EH (cell line): ENCODE data around the gene CEND1.
"Not testable (repeated sequence)": the region's sequence is repeated elsewhere in the genome, so short reads cannot be mapped to it uniquely, and the experiment has no call there.

Source experiments
- DNase-seq: peaks from one replicate; pipeline ENCODE4 v3.0.0-alpha.2; 2015; ENCODE audit warnings: low read depth

The CEND1 gene

DNA sequence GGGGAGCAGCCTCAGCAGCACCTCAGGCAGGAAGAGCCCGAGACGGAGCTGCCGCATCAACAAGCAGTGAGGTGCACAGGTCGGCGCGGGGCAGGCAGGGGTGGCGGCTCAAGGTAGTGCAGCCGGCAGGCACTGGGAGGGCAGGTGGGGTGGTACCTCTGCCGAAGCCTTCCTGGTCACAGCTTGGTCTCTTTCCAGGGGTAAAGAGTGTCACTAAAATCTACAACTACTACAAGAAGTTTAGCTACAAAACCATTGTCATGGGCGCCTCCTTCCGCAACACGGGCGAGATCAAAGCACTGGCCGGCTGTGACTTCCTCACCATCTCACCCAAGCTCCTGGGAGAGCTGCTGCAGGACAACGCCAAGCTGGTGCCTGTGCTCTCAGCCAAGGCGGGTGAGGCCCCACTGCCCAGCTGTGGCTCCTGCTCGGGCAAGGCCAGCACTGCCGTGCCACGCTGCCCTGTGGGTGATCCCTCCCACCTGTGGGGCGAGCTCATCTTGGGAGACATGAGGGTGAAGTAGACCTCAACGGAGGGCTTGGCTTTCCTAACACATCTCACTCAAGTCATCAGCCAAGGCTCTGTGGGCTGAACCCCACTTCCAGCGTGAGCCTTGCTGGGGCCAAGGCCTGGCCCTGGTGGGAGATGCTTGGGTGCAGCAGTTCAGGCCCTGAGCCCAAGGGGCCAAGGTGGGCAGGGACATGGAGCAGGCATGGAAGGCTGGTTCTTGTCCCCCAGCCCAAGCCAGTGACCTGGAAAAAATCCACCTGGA is 26.2 kb downstream of the CEND1 start:
- DNase-seq = no peak

GRCh38 chr11:763073-763463 is 26.8 kb downstream of the CEND1 start:
- DNase-seq = no peak

GRCh38 chr11:762421-763072 is 27.3 kb downstream of the CEND1 start:
- peak; percentile 90 for DNase-seq

GRCh38 chr11:761526-762108 is 28.3 kb downstream of the CEND1 start:
- DNase-seq = no peak

GRCh38 chr11:760236-760635 is 29.7 kb downstream of the CEND1 start:
- DNase-seq = no peak

DNA sequence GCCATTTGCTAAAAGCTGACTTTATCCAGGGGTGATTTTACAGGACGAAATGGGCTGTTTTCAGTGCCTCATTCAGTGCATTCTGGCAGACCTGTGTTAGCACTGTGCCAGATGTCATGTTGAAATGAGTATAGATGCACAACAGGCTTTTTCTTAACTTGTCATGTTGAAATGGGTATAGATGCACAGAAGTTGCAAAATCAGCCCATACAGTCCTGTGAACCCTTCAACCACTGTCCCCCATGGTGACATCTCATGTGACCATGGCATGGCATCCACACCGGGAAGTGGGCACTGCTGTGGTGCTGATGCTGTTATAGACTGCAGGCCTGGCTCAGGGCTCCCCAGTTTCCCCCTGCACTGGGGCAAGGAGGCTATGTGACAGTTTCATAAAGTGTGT is 40.2 kb downstream of the CEND1 start:
- DNase-seq = no peak

GRCh38 chr11:748007-748359 is 41.9 kb downstream of the CEND1 start:
- peak; percentile 50 for DNase-seq

GRCh38 chr11:747158-748006 is 42.5 kb downstream of the CEND1 start, which contains the start of gene TALDO1:
TALDO1 (plus strand) TSS chr11:747464; CDS start chr11:747482, 18 bp downstream.
- DNase-seq = peak; percentile 88

DNA sequence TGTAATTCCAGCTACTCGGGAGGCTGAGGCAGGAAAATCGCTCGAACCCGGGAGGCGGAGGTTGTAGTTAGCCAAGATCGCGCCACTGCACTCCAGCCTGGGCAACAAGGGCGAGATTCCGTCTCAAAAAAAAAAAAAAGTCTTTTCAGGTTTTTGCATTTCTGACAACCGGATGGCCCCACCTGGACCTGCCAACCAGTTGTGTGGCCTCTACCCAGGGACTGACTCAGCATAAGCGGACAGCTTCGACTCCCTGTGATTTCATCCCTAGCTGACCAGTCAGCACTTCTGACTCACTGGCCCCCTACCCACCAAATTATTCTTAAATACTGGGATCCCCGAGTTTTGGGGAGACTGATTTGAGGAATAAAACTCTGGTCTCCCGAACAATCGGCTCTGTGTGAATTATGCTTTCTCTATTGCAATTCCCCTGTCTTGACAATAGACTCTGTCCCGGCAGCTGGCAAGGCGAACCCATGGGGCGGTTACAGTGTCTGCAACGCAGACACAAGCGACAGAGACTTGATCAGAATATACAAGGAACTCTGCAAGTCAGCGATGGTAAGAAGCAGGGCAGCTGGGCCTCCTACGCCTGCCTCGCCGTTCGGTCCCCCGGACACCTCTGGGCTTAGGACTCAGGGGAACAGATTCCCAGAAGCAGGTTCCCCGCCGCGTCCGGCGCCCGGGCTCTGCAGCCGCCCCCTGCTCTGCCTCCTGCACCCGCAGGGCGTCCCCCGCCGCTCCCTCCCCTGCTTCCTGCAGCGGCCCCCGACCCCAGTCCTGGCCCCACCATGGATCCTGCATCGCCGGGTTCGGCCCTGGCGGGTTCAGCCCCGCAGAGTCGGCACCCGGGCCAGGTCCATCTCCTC is 43.4 kb downstream of the CEND1 start:
- peak; percentile 26 for DNase-seq

DNA sequence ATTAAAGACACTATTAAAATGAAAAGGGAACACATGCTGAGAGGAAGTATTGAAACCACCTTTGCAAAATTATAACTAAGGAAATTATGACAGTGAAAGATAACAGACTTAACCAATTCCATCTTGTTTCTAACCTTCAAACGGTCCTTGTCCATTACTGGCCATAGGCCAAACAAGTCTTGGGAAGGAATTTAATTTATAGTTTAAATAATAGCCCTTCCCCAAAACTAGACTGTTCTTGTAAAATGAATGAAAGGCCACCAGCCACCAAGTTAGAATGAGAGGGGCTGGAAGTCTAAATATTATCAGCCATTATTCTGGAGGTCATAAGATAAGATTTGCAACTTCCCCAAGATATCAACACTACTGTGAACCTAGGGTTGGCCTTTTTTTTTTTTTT is 44.5 kb downstream of the CEND1 start:
- no peak for DNase-seq

- DNase-seq = no peak
Observed at GRCh38 chr11:742571-743201, 47.2 kb downstream of the CEND1 start.

GRCh38 chr11:742156-742546 is 47.7 kb downstream of the CEND1 start:
- no peak for DNase-seq

DNA sequence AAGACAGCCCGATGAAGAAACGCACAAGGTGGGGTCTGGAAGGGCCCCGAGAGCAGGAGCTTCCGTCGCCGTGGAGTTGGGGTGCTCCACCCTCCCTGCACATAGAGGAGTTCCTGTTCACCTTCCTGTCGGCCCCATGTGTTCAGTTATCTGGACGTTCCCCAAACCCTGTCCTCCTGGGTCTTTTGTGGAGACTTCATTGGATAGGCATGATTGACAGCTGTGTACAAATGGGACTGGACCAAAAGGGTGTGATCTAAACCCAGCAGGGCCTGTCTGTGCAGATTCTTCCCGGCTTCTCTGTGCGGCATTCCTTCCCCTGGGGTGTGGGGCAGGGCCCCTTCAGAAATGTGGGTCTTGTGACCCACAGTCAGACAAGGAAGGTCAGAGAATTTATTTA is 52.0 kb downstream of the CEND1 start:
- not testable (repeated sequence) for DNase-seq

DNA sequence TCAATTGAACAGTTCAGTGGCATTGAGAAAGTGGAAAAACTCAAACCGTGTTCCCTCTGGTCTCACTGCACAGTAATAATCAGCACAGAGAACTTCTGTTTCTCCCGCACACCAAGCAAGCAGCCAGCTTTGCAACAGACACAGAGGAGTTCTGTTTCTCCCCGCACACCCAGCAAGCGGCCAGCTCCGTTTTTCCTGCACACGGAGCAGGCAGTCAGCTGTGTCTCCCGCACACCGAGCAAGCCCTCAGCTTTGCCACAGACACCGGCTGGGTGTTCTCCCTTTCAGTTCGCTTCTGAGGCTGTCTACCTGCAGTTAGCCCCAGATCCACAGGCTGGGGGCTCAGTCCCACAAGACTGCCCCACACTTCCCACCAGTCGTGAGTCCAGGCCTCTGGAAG is 52.5 kb downstream of the CEND1 start:
- no peak for DNase-seq
